Fibroblast of pulmonary artery (primary cell): ENCODE data around the gene SEMA4G.
"Not testable (repeated sequence)": the region's sequence is repeated elsewhere in the genome, so short reads cannot be mapped to it uniquely, and the experiment has no call there.

Experiments
- DNase-seq: peaks from one replicate; pipeline ENCODE4 v3.0.0-alpha.2; 2010; ENCODE audit warnings: low read depth
- H3K4me3 ChIP-seq: replicated peaks from 2 replicates; pipeline ENCODE4 v1.5.1; 2011; ENCODE audit warnings: low read depth, mild to moderate bottlenecking, control low read depth, low read length, moderate library complexity
- TF ChIP-seq, protein P1 (sequence below): IDR thresholded peaks from 2 replicates; pipeline ENCODE4 v1.5.1; 2011; ENCODE audit warnings: mild to moderate bottlenecking, control low read depth, low read length, inconsistent platforms; ENCODE audit errors: missing control alignments

Gene SEMA4G

DNA sequence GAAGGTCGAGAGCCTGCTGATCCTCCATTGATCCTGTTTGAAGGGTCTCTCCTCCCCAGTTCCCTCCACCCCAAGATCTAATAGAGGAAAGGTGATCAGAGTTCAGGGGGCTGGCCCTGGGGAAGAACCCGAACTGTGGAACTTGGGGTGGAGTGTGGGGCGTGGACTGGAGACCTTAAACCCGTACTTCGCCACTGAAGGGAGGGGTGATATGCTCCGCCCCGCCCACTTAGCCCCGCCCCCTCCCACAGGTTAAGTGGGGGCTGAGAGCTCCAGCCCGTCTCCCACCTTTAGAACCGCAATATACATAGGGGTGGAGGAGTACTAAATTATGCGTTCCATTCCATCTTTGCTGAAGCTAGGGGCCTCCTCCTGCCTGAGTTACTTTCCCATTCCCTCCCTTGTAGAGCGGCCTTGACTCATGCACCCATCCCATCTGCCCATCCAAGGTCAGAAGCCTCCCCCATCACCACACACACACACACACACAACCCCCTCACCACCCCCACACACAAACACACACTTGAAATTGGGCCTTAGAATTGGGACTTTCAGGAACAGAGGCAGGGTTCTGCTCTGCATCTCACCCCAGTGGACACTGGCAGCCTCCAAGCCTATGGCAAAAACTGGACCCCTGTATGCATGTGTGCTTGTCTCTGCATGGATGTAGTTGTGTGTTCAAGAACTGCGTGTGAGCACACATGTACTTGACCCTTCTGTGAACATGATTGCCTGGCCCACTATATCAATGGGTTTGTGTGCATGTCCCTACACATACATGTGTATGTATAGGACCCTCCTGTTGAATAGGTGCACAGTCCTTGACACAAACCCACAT lies 991 bp downstream of the SEMA4G start:
- no peak for DNase-seq
- H3K4me3 ChIP-seq = peak overlapping the region; percentile 60
- TF ChIP-seq, protein P1, sequence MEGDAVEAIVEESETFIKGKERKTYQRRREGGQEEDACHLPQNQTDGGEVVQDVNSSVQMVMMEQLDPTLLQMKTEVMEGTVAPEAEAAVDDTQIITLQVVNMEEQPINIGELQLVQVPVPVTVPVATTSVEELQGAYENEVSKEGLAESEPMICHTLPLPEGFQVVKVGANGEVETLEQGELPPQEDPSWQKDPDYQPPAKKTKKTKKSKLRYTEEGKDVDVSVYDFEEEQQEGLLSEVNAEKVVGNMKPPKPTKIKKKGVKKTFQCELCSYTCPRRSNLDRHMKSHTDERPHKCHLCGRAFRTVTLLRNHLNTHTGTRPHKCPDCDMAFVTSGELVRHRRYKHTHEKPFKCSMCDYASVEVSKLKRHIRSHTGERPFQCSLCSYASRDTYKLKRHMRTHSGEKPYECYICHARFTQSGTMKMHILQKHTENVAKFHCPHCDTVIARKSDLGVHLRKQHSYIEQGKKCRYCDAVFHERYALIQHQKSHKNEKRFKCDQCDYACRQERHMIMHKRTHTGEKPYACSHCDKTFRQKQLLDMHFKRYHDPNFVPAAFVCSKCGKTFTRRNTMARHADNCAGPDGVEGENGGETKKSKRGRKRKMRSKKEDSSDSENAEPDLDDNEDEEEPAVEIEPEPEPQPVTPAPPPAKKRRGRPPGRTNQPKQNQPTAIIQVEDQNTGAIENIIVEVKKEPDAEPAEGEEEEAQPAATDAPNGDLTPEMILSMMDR = no peak

- H3K4me3 ChIP-seq = no peak overlapping the region
- DNase-seq = no peak
- TF ChIP-seq, protein P1 = no peak
Measured at GRCh38 chr10:100970914-100971811, 1.9 kb downstream of the SEMA4G start.

- DNase-seq = no peak
- no peak overlapping the region for H3K4me3 ChIP-seq
- TF ChIP-seq, protein P1 = no peak
Measured at GRCh38 chr10:100972115-100972903, 3.0 kb downstream of the SEMA4G start.

GRCh38 chr10:100972904-100973535 lies 3.7 kb downstream of the SEMA4G start:
- DNase-seq = no peak
- no peak overlapping the region for H3K4me3 ChIP-seq
- TF ChIP-seq, protein P1 = no peak

GRCh38 chr10:100975397-100975796 lies 6.1 kb downstream of the SEMA4G start:
- H3K4me3 ChIP-seq, DNase-seq: not testable (repeated sequence)

DNA sequence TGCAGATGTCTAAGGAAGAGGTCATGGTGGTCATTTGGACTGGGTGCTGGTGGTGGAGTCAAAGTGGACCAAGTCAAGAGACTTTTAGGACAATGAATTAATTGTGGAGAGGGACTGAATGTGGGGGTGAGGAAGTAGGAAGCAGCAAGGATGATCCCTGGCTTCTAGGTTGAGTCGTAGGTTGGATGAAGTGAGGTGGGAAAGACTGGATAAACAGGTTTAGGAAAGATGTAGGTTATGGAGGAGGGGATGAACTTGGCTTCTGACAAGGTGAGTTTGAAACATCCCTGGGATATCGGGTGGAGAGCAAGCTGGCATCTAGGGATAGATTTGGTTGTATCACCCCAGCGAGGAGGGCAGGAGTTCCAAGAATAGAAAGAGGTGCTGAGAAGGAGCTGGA lies 7.6 kb downstream of the SEMA4G start:
- no peak overlapping the region for H3K4me3 ChIP-seq
- no peak for DNase-seq
- TF ChIP-seq, protein P1 = no peak

GRCh38 chr10:100977436-100977835 lies 8.1 kb downstream of the SEMA4G start:
- no peak for DNase-seq
- TF ChIP-seq, protein P1 = no peak
- H3K4me3 ChIP-seq = no peak overlapping the region
